ENCODE data around the gene RPS28. TPM values are rescaled to one million over a fixed set of nuclear protein-coding genes. Genes with fewer than 3 reads are reported as not detected.

RPS28 gene
- total and polyA plus RNA-seq, 2 donors from 2014 or later, result 1,258 to 1,887 TPM

GRCh38 chr19:8305798-8306197, 15.5 kb upstream of the RPS28 start:
- no peak for TF ChIP-seq CTCF (IDR thresholded peaks at IDR 0.05; ENCODE audit: borderline replicate concordance, extremely low read depth, insufficient read depth)
- intact Hi-C loops (cut with DNase I), result no loop called here
- DNase-seq, result peak in 1 of 5 donors; percentile 35
- peaks cover 0 to 18% (median 0%) of the 10 kb centered on the region in 3 donors for H3K4me1 ChIP-seq (ENCODE audit: control insufficient read depth in 2 of 3, insufficient read depth in 2 of 3, low read depth in 1 of 3, low read length in 3 of 3)
- no peak overlapping the region for H3K4me3 ChIP-seq (ENCODE audit: low read length in 3 of 3)
- FAIRE-seq, result no peak
- no peaks in the 10 kb centered on the region for H3K27me3 ChIP-seq (ENCODE audit: control insufficient read depth, insufficient read depth, low read length)
- H3K27ac ChIP-seq (ENCODE audit: low read depth in 2 of 2, low read length in 2 of 2), result no peak overlapping the region
- H3K36me3 ChIP-seq (ENCODE audit: control insufficient read depth in 2 of 3, insufficient read depth in 3 of 3, low read length in 3 of 3), result peaks cover 0 to 3% (median 0%) of the 10 kb centered on the region in 3 donors
- no peaks in the 10 kb centered on the region for H3K9me3 ChIP-seq (ENCODE audit: control insufficient read depth in 2 of 3, insufficient read depth in 1 of 3, low read length in 3 of 3)
- H3K9ac ChIP-seq (ENCODE audit: low read length in 3 of 3), result no peak overlapping the region

GRCh38 chr19:8306235-8307054, 14.9 kb upstream of the RPS28 start:
- FAIRE-seq (no peak), DNase-seq (peak in 1 of 5 donors; percentile 76)
- Histone ChIP-seq H3K9ac (ENCODE audit: low read length in 3 of 3) (no peak overlapping the region), H3K27me3 (ENCODE audit: control insufficient read depth, insufficient read depth, low read length) (no peaks in the 10 kb centered on the region), H3K36me3 (ENCODE audit: control insufficient read depth in 2 of 3, insufficient read depth in 3 of 3, low read length in 3 of 3) (peaks cover 0 to 4% (median 3%) of the 10 kb centered on the region in 3 donors), H3K4me1 (ENCODE audit: control insufficient read depth in 2 of 3, insufficient read depth in 2 of 3, low read depth in 1 of 3, low read length in 3 of 3) (peaks cover 0 to 18% (median 0%) of the 10 kb centered on the region in 3 donors), H3K9me3 (ENCODE audit: control insufficient read depth in 2 of 3, insufficient read depth in 1 of 3, low read length in 3 of 3) (no peaks in the 10 kb centered on the region), H3K27ac (ENCODE audit: low read depth in 2 of 2, low read length in 2 of 2) (no peak overlapping the region), H3K4me3 (ENCODE audit: low read length in 3 of 3) (no peak overlapping the region)
- no peak for TF ChIP-seq CTCF (IDR thresholded peaks at IDR 0.05; ENCODE audit: borderline replicate concordance, extremely low read depth, insufficient read depth)
- intact Hi-C loops (cut with DNase I), result no loop called here

GRCh38 chr19:8307400-8307964, 13.8 kb upstream of the RPS28 start:
- intact Hi-C loops (cut with DNase I), result no loop called here
- Histone ChIP-seq H3K9ac (ENCODE audit: low read length in 3 of 3) (peak overlapping the region; percentile 48 to 71 (median 54)), H3K4me3 (ENCODE audit: low read length in 3 of 3) (peak overlapping the region; percentile 59 to 82 (median 72)), H3K9me3 (ENCODE audit: control insufficient read depth in 2 of 3, insufficient read depth in 1 of 3, low read length in 3 of 3) (no peaks in the 10 kb centered on the region), H3K27ac (ENCODE audit: low read depth in 2 of 2, low read length in 2 of 2) (peak overlapping the region in 1 of 2 donors; percentile 57), H3K27me3 (ENCODE audit: control insufficient read depth, insufficient read depth, low read length) (no peaks in the 10 kb centered on the region), H3K36me3 (ENCODE audit: control insufficient read depth in 2 of 3, insufficient read depth in 3 of 3, low read length in 3 of 3) (peaks cover 0 to 4% (median 3%) of the 10 kb centered on the region in 3 donors), H3K4me1 (ENCODE audit: control insufficient read depth in 2 of 3, insufficient read depth in 2 of 3, low read depth in 1 of 3, low read length in 3 of 3) (peaks cover 0 to 20% (median 0%) of the 10 kb centered on the region in 3 donors)
- TF ChIP-seq CTCF (IDR thresholded peaks at IDR 0.05; ENCODE audit: borderline replicate concordance, extremely low read depth, insufficient read depth), result no peak
- DNase-seq, result peak in 1 of 5 donors; percentile 56
- FAIRE-seq, result no peak

Measured in kidney (tissue), 14 donors.